K562 (cell line): ENCODE results near the gene FAM89B. TPM values are rescaled to one million over a fixed set of nuclear protein-coding genes. Genes with fewer than 3 reads are reported as not detected.

ENCODE experiments used
- ASH1L ChIP-seq: fragments of 450-650 bp; IDR thresholded peaks from 2 replicates; pipeline ENCODE4 v1.6.1; 2018; ENCODE audit warnings: borderline replicate concordance, mild to moderate bottlenecking, low read depth; ENCODE audit not compliant: partially characterized antibody
- ATF1 ChIP-seq, 2 experiments: fragments of 450-650 bp in 1 of 2; IDR thresholded peaks; 2 replicates each; pipeline ENCODE4 v1.6.1; 2016; ENCODE audit warnings: missing compliant biosample characterization in 1 of 2, missing genetic modification characterization in 1 of 2
- BCLAF1 ChIP-seq, 2 experiments: fragments of 450-650 bp in 1 of 2; IDR thresholded peaks; 2 replicates each; pipeline ENCODE4 v1.6.1; 2011 to 2017; ENCODE audit warnings: low read depth in 2 of 2, antibody characterized with exemption in 1 of 2, borderline replicate concordance in 1 of 2, low read length in 1 of 2, mild to moderate bottlenecking in 1 of 2, mixed read lengths in 1 of 2; ENCODE audit not compliant: control insufficient read depth in 1 of 2
- CREB1 ChIP-seq, 2 experiments: sonication (generic) in 1 of 2; formaldehyde crosslinking in 1 of 2; IDR thresholded peaks; 2 replicates each; pipeline versions ENCODE4 v1.6.1 to v1.8.0; 2012 to 2022; ENCODE audit warnings: inconsistent platforms in 1 of 2, mild to moderate bottlenecking in 1 of 2, missing genetic modification reagents in 1 of 2, moderate library complexity in 1 of 2
- CREM ChIP-seq: IDR thresholded peaks from 2 replicates; pipeline ENCODE4 v1.6.1; 2014; ENCODE audit warnings: antibody characterized with exemption, low read depth
- E2F4 ChIP-seq: sonication (generic); formaldehyde crosslinking; IDR thresholded peaks from 2 replicates; pipeline ENCODE4 v1.8.0; 2022; ENCODE audit warnings: mild to moderate bottlenecking, low read depth, missing genetic modification reagents
- HDAC8 ChIP-seq: fragments of 450-650 bp; IDR thresholded peaks from 2 replicates; pipeline ENCODE4 v1.6.1; 2016; ENCODE audit warnings: mild to moderate bottlenecking, missing genetic modification characterization, moderate library complexity, missing compliant biosample characterization
- HMG20A ChIP-seq: fragments of 450-650 bp; formaldehyde crosslinking; conservative IDR thresholded peaks from 2 replicates; pipeline ENCODE4 v1.4.0; 2020; ENCODE audit warnings: mild to moderate bottlenecking, mixed read lengths
- HOXB6 ChIP-seq: fragments of 250-450 bp; sonication (Bioruptor Pico); IDR thresholded peaks from 2 replicates; pipeline ENCODE4 v1.5.1; 2022; ENCODE audit warnings: mild to moderate bottlenecking, borderline replicate concordance
- NCOA1 ChIP-seq: fragments of 450-650 bp; IDR thresholded peaks from 2 replicates; pipeline ENCODE4 v1.6.1; 2016; ENCODE audit warnings: low read depth
- RFX7 ChIP-seq: fragments of 250-450 bp; sonication (Bioruptor Pico); IDR thresholded peaks from 2 replicates; pipeline ENCODE4 v1.5.1; 2021; ENCODE audit warnings: mild to moderate bottlenecking
- RHOXF2B ChIP-seq: fragments of 250-450 bp; sonication (Bioruptor Pico); conservative IDR thresholded peaks from 2 replicates; pipeline ENCODE4 v1.5.1; 2021
- SAFB2 ChIP-seq: fragments of 200-400 bp; formaldehyde crosslinking; IDR thresholded peaks from 2 replicates; pipeline ENCODE4 v1.6.1; 2018; ENCODE audit warnings: borderline replicate concordance, low read length, low read depth, moderate library complexity; ENCODE audit not compliant: severe bottlenecking
- TAF7 ChIP-seq: fragments of 450-650 bp; IDR thresholded peaks from 2 replicates; pipeline ENCODE4 v1.6.1; 2016; ENCODE audit warnings: missing genetic modification characterization, missing compliant biosample characterization
- TEAD4 ChIP-seq, 2 experiments: sonication (generic) in 1 of 2; formaldehyde crosslinking in 1 of 2; IDR thresholded peaks; 2 replicates each; pipeline versions ENCODE4 v1.6.1 to v1.8.0; 2012 to 2022; ENCODE audit warnings: borderline replicate concordance in 1 of 2, inconsistent platforms in 1 of 2, low read length in 1 of 2, mild to moderate bottlenecking in 1 of 2, missing genetic modification reagents in 1 of 2
- THRB ChIP-seq: fragments of 450-650 bp; formaldehyde crosslinking; conservative IDR thresholded peaks from 2 replicates; pipeline ENCODE4 v1.4.0; 2022; ENCODE audit warnings: mild to moderate bottlenecking, missing genetic modification characterization
- TOE1 ChIP-seq, 2 experiments: fragments of 450-650 bp in 1 of 2; sonication (generic) in 1 of 2; formaldehyde crosslinking in 1 of 2; IDR thresholded peaks; 2 replicates each; pipeline versions ENCODE4 v1.7.1 to v1.8.0; 2016 to 2022; ENCODE audit warnings: borderline replicate concordance in 2 of 2, mild to moderate bottlenecking in 2 of 2, antibody characterized with exemption in 1 of 2, inconsistent platforms in 1 of 2, low read depth in 1 of 2, missing genetic modification reagents in 1 of 2, moderate library complexity in 1 of 2
- ZNF217 ChIP-seq: sonication (generic); formaldehyde crosslinking; IDR thresholded peaks from 2 replicates; pipeline ENCODE4 v1.8.0; 2022; ENCODE audit warnings: mild to moderate bottlenecking, missing genetic modification reagents
- ZNF561 ChIP-seq: fragments of 450-650 bp; formaldehyde crosslinking; conservative IDR thresholded peaks from 2 replicates; pipeline ENCODE4 v1.4.0; 2020; ENCODE audit warnings: mild to moderate bottlenecking, moderate library complexity
- polyA plus RNA-seq, 8 experiments: library from polyadenylated mRNA; depleted of rRNA in 4 of 8; stranded (reverse) in 5 of 8; unstranded in 3 of 8; fragments of >200 nt; fragmentation: Nextera tagmentation in 2 of 8; fragmentation: Illumina TruSeq in 1 of 8; extraction: Ambion mirVana in 2 of 8; extraction: Trizol in 1 of 8; gene quantifications; 2 replicates each; pipeline versions ENCODE4 v1.2.1 to v1.2.3, GENCODE V29; 2011 to 2014; ENCODE audit warnings: inconsistent platforms in 1 of 8, missing spikeins in 1 of 8
- total RNA-seq, 7 experiments: library from RNA; depleted of rRNA in 6 of 7; stranded (reverse); fragments of >200 nt in 6 of 7; fragmentation: Illumina TruSeq in 2 of 7; extraction: Trizol in 2 of 7; gene quantifications; 2 replicates each; pipeline versions ENCODE4 v1.2.1 to v1.2.3, GENCODE V29; 2011 to 2021; ENCODE audit warnings: low replicate concordance in 1 of 7

Gene FAM89B
- total and polyA plus RNA-seq, 9 of the 15 experiments (the other 6 are each of a cell fraction or from before 2014, with no cell fraction given) = 0.32 to 27.6 (median 11.9) TPM

GRCh38 chr11:65540290-65541092, 31.8 kb upstream of the FAM89B start (continued):
- peak; percentile 66 for TF ChIP-seq NCOA1
- no peak for TF ChIP-seq HDAC8 (tag)
- peak; percentile 65 for TF ChIP-seq TOE1 (IDR thresholded peaks at IDR 0.05; ENCODE audit: borderline replicate concordance)
- no peak for TF ChIP-seq TOE1 (CRISPR knock-in tag; IDR thresholded peaks at IDR 0.05; ENCODE audit: borderline replicate concordance, low read depth)
- no peak for TF ChIP-seq SAFB2
- no peak for TF ChIP-seq TAF7 (tag)
- no peak for TF ChIP-seq BCLAF1 (IDR thresholded peaks at IDR 0.05; ENCODE audit: borderline replicate concordance in 1 of 2, control insufficient read depth in 1 of 2, low read depth in 2 of 2, low read length in 1 of 2)
- TF ChIP-seq CREB1 (IDR thresholded peaks at IDR 0.05) = peak; percentile 40; the same call in 1 of the 2 replicates
- peak; percentile 45; the same call in 1 of the 2 replicates for TF ChIP-seq CREB1 (CRISPR knock-in tag; IDR thresholded peaks at IDR 0.05)
- no peak for TF ChIP-seq E2F4
- TF ChIP-seq THRB (CRISPR knock-in tag) = no peak
- no peak for TF ChIP-seq HOXB6 (CRISPR knock-in tag)
- no peak for TF ChIP-seq RHOXF2B (CRISPR knock-in tag)
- TF ChIP-seq HMG20A = no peak
- peak; percentile 56; the same call in 1 of the 2 replicates for TF ChIP-seq TEAD4 (IDR thresholded peaks at IDR 0.05; ENCODE audit: low read length)
- TF ChIP-seq TEAD4 (CRISPR knock-in tag; IDR thresholded peaks at IDR 0.05; ENCODE audit: borderline replicate concordance) = no peak
- no peak for TF ChIP-seq ATF1 (CRISPR knock-in tag; IDR thresholded peaks at IDR 0.05)
- TF ChIP-seq ATF1 (tag; IDR thresholded peaks at IDR 0.05) = peak; percentile 52
- no peak for TF ChIP-seq ZNF217 (CRISPR knock-in tag)
- TF ChIP-seq ZNF561 (CRISPR knock-in tag) = no peak
- peak; percentile 64 for TF ChIP-seq CREM
- no peak for TF ChIP-seq RFX7 (CRISPR knock-in tag)
- no peak for TF ChIP-seq ASH1L
